GM12872 (cell line): Measurements from ENCODE around the gene RAB20.

ENCODE experiments used
- CTCF ChIP-seq: IDR thresholded peaks from 3 replicates; pipeline ENCODE4 v1.5.1; 2011; ENCODE audit warnings: low read depth, mild to moderate bottlenecking, low read length, moderate library complexity; ENCODE audit not compliant: insufficient read depth

The RAB20 gene

GRCh38 chr13:110593430-110594130, 32.1 kb upstream of the RAB20 start:
- TF ChIP-seq CTCF = peak; percentile 56

- no peak for TF ChIP-seq CTCF
These were observed 31.1 kb upstream of the RAB20 start for GRCh38 chr13:110592665-110593064.

GRCh38 chr13:110590577-110590976, 29.1 kb upstream of the RAB20 start:
- no peak for TF ChIP-seq CTCF

- TF ChIP-seq CTCF = no peak
These were observed 28.4 kb upstream of the RAB20 start for GRCh38 chr13:110589793-110590390.

GRCh38 chr13:110583178-110583865, 21.8 kb upstream of the RAB20 start:
- TF ChIP-seq CTCF = no peak

- no peak for TF ChIP-seq CTCF
These were observed 21.0 kb upstream of the RAB20 start for GRCh38 chr13:110582421-110582954.

- TF ChIP-seq CTCF = no peak
These were observed 20.1 kb upstream of the RAB20 start for GRCh38 chr13:110581506-110582185.
